GM12865 (cell line): Measurements from ENCODE around the gene CAPZB.

Experiments
- DNase-seq: peaks from one replicate; pipeline ENCODE4 v3.0.0; 2010; ENCODE audit warnings: low read depth
- H3K4me3 ChIP-seq: 2 replicates; pipeline ENCODE4 v1.5.1; 2011; ENCODE audit warnings: mild to moderate bottlenecking, low read depth, low read length, control low read depth
- CTCF ChIP-seq: IDR thresholded peaks from 2 replicates; pipeline ENCODE4 v1.5.1; 2011; ENCODE audit warnings: low read length, control low read depth, low read depth, inconsistent platforms; ENCODE audit not compliant: insufficient read depth; ENCODE audit errors: missing control alignments

CAPZB gene

DNA sequence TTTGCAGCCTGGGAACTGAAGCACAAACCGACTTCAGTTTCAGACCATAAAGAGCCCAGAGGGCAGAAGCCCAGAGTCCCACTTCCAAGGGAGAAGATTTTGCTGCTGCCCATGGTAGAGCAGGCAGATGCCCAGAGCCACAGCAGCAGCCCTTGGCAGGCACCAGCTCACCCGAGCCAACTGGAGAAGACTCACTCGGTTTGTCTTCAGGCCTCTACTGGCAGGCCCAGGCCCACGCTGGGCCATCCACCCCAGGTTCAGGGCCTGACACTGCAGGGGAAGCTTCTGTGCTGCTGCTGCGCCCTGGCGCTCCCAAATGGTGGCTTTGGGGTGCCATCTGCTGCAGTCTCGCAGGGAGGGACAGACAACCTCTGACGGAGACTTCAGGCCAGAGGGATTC lies 139.9 kb downstream of the CAPZB start:
- TF ChIP-seq CTCF: no peak
- DNase-seq: no peak
- no peak overlapping the region for H3K4me3 ChIP-seq

- TF ChIP-seq CTCF: no peak
- DNase-seq: no peak
- H3K4me3 ChIP-seq: no peak overlapping the region
Observed at GRCh38 chr1:19344831-19345230, 140.5 kb downstream of the CAPZB start.

DNA sequence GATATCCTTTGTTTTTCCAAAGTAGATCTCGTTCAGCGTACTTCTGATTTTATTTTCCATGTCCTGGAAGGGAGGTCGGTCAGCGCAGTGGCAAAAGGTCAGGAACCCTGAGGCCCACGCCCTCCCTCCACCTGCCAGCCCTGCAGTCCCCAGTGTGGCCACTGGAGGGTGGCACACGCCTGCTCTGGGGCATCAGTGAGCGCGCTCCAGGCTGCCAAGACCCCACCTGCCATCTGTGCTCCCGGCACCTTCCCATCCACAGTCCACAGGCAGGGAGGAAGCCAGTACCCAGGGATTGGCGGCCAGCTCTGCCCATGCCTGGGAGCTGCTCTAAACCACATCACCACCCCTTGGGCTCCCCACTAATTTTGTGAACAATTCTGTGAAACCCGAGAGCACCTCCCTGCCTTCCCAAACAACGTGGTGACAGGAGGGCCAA lies 140.9 kb downstream of the CAPZB start:
- peak; percentile 42 for DNase-seq
- H3K4me3 ChIP-seq: no peak overlapping the region
- peak; percentile 84 for TF ChIP-seq CTCF

GRCh38 chr1:19343617-19344350 lies 141.6 kb downstream of the CAPZB start:
- no peak for TF ChIP-seq CTCF
- no peak overlapping the region for H3K4me3 ChIP-seq
- no peak for DNase-seq

DNA sequence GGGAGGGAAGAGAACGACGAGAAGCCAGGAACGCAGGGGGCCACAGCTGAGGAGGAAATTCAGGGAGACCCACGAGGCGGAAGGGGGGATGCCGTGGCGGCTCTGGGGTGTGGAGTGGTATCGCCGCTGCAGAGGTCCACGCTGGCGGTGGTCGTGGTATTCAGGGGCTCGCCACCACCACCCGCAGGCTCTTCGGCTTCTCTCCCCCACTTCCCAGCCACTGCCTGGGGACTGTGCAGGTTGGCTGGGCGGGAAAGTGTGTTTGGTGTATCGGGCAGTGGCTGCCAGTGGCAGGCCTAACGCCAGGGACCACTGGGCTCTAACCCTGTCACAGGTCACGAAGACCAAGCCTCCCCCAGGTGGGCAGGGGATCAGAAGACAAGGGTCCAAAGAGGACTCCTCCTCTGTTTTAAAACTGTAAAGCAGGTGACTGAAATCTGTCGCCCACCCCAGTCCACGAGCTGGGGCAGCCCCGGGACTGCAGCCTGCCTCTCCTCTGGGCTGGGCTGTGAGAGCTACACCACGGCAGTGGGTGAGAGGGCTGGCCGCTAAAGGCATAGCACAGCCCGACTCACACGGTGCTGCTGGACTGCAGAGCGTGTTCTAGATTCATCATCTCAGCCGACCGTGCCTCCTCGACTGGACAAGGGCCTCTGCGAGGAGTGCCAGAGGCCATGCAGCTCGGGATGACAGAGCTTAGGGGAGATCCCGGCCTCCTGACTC lies 142.3 kb downstream of the CAPZB start:
- H3K4me3 ChIP-seq: no peak overlapping the region
- no peak for DNase-seq
- TF ChIP-seq CTCF: no peak

DNA sequence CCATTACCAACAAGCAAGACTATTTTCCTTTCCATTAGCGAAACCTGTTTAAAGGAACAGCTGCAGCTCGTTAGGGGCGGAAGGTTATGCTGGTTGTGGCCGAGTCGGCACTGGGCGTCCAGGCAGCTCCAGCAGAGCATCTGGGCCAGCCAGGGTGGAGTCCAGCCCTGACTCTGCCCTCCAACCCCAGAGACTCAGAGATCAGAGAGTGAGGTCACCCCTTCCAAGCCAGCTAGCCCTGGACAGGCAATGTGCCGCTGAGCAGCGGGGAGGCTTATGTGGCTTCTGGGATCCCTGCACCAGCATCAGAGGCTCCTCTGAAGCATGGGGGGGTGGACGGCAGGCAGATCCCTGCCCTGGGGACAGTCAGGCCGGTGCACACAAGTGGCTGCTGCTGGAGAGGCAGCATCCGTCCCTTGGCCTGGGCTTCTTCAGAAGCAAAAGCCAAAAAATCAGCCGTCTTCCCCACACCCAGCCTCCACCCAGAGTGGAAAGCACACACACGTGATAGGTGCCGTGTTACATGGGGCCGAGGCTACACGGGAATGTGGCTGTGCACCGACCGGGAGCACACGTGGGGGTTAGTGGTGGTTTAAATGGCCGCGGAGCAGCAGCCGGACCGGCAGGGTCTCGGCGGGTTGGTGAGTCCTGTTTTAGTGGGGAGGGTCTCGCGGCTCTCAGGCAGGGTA lies 143.1 kb downstream of the CAPZB start:
- no peak for DNase-seq
- TF ChIP-seq CTCF: no peak
- H3K4me3 ChIP-seq: no peak overlapping the region
